ENCODE results near the gene ZNF3. TPM values are rescaled to one million over a fixed set of nuclear protein-coding genes. Genes with fewer than 3 reads are reported as not detected.

The ZNF3 gene
- total RNA-seq, 2 donors from 2014 or later = 16.9 to 46.5 TPM

DNA sequence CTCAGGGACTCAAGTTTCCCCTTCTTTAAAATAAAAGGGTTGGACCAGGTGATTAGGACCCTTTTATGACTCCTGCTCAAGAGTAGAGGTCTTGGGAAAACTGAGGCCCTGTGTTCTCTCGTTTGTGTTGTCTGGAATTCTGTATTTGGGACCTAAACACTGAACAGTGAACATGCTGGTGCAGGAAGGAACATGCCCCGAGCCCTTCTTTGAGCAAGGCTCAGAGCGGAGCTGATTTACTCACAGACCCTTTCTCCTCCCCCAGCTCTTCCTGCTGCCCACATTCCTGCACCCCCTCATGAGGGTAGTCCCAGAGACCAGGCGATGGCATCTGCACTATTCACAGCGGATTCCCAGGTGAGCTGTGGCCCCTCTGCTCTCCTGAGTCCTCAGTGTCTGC is 51.9 kb downstream of the ZNF3 start:
- no peak for TF ChIP-seq POLR2A (IDR thresholded peaks at IDR 0.05)
- TF ChIP-seq, protein P1, sequence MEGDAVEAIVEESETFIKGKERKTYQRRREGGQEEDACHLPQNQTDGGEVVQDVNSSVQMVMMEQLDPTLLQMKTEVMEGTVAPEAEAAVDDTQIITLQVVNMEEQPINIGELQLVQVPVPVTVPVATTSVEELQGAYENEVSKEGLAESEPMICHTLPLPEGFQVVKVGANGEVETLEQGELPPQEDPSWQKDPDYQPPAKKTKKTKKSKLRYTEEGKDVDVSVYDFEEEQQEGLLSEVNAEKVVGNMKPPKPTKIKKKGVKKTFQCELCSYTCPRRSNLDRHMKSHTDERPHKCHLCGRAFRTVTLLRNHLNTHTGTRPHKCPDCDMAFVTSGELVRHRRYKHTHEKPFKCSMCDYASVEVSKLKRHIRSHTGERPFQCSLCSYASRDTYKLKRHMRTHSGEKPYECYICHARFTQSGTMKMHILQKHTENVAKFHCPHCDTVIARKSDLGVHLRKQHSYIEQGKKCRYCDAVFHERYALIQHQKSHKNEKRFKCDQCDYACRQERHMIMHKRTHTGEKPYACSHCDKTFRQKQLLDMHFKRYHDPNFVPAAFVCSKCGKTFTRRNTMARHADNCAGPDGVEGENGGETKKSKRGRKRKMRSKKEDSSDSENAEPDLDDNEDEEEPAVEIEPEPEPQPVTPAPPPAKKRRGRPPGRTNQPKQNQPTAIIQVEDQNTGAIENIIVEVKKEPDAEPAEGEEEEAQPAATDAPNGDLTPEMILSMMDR (IDR thresholded peaks at IDR 0.05) = no peak
- H3K36me3 ChIP-seq (replicated peaks in 1 of 2; ENCODE audit: insufficient read depth in 1 of 2, low read depth in 2 of 2) = peaks cover 12 to 46% of the 10 kb centered on the region in 2 donors
- WGBS, 2 donors = 80 to 85% methylated on average over 3 to 5 of the region's 5 CpGs

GRCh38 chr7:100027197-100027596 is 54.3 kb downstream of the ZNF3 start:
- intact Hi-C loops (cut with DNase I) = no loop called here

More for the DNA sequence above, 51.9 kb downstream of the ZNF3 start:
- Histone ChIP-seq H3K4me1 (no peaks in the 10 kb centered on the region), H3K27me3 (no peaks in the 10 kb centered on the region), H3K9me3 (no peaks in the 10 kb centered on the region), H3K27ac (no peak overlapping the region), H3K4me3 (no peak overlapping the region)
- DNase-seq (no peak), ATAC-seq (no peak)
- intact Hi-C loops (cut with DNase I) = no loop called here

GRCh38 chr7:100024020-100024619 is 57.4 kb downstream of the ZNF3 start:
- intact Hi-C loops (cut with DNase I) = no loop called here
- Histone ChIP-seq H3K27ac (peak overlapping the region in 3 of 4 donors; percentile 73 to 99 (median 81)), H3K9me3 (no peaks in the 10 kb centered on the region), H3K4me3 (no peak overlapping the region), H3K27me3 (no peaks in the 10 kb centered on the region), H3K4me1 (peaks cover 51% of the 10 kb centered on the region), H3K36me3 (replicated peaks in 1 of 2; ENCODE audit: insufficient read depth in 1 of 2, low read depth in 2 of 2) (peaks cover 4 to 26% of the 10 kb centered on the region in 2 donors)
- ATAC-seq (no peak), DNase-seq (peak in 1 of 4 donors; percentile 39)
- TF ChIP-seq, protein P1 (IDR thresholded peaks at IDR 0.05) = no peak
- TF ChIP-seq POLR2A (IDR thresholded peaks at IDR 0.05) = no peak
- WGBS, 2 donors = 40 to 42% methylated on average over 12 of the region's 12 CpGs

More at GRCh38 chr7:100027197-100027596, 54.3 kb downstream of the ZNF3 start:
- no peak for DNase-seq
- H3K4me3 ChIP-seq = no peak overlapping the region
- H3K27ac ChIP-seq = no peak overlapping the region
- no peaks in the 10 kb centered on the region for H3K9me3 ChIP-seq
- TF ChIP-seq, protein P1 (IDR thresholded peaks at IDR 0.05) = no peak
- TF ChIP-seq POLR2A (IDR thresholded peaks at IDR 0.05) = no peak
- no peaks in the 10 kb centered on the region for H3K27me3 ChIP-seq
- 86% methylated on average over 11 of the region's 11 CpGs for whole genome bisulfite sequencing, 2 donors
- ATAC-seq = no peak
- H3K4me1 ChIP-seq = peaks cover 23% of the 10 kb centered on the region
- H3K36me3 ChIP-seq (replicated peaks in 1 of 2; ENCODE audit: insufficient read depth in 1 of 2, low read depth in 2 of 2) = peaks cover 4 to 39% of the 10 kb centered on the region in 2 donors

GRCh38 chr7:100023526-100023925 is 58.0 kb downstream of the ZNF3 start:
- no peak overlapping the region for H3K4me3 ChIP-seq
- peak overlapping the region; percentile 32 to 99 (median 77) for H3K27ac ChIP-seq
- no peaks in the 10 kb centered on the region for H3K27me3 ChIP-seq
- H3K9me3 ChIP-seq = no peaks in the 10 kb centered on the region
- ATAC-seq = no peak
- no peak for DNase-seq
- TF ChIP-seq POLR2A (IDR thresholded peaks at IDR 0.05) = no peak
- TF ChIP-seq, protein P1 (IDR thresholded peaks at IDR 0.05) = no peak
- peaks cover 4 to 26% of the 10 kb centered on the region in 2 donors for H3K36me3 ChIP-seq (replicated peaks in 1 of 2; ENCODE audit: insufficient read depth in 1 of 2, low read depth in 2 of 2)
- intact Hi-C loops (cut with DNase I) = no loop called here
- H3K4me1 ChIP-seq = peaks cover 57% of the 10 kb centered on the region
- WGBS, 2 donors = 65 to 82% methylated on average over 12 of the region's 12 CpGs

DNA sequence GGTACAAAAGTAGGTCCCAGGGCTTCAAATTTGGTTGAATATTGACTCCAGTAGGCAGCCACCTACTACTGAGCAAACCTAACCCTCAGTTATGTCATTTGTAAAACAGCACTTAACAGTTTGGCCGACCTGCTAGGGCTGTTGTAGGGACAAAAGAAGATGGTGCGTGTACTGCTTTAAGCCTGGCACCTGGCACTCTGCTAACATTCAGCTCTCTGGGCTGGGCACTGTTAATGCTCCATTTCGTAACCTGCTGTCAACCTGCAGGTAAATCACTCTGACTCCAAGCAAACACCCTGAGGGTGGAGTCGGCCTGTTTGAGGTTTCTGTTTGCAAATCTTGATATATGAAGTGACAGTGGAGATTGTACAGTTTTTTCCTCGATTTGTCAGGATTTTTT is 58.9 kb downstream of the ZNF3 start:
- TF ChIP-seq, protein P1 (IDR thresholded peaks at IDR 0.05) = peak in 1 of 7 experiments; percentile 11
- TF ChIP-seq POLR2A (IDR thresholded peaks at IDR 0.05) = peak in 1 of 3 donors; percentile 29
- Histone ChIP-seq H3K36me3 (replicated peaks in 1 of 2; ENCODE audit: insufficient read depth in 1 of 2, low read depth in 2 of 2) (peaks cover 4 to 24% of the 10 kb centered on the region in 2 donors), H3K27ac (peak overlapping the region; percentile 73 to 99 (median 78)), H3K4me3 (no peak overlapping the region), H3K9me3 (no peaks in the 10 kb centered on the region), H3K27me3 (no peaks in the 10 kb centered on the region), H3K4me1 (peaks cover 66% of the 10 kb centered on the region)
- intact Hi-C loops (cut with DNase I) = no loop called here
- DNase-seq = peak; percentile 84 to 94 (median 88)
- WGBS, 2 donors = 11 to 12% methylated on average over 4 to 5 of the region's 5 CpGs
- peak; percentile 97 for ATAC-seq

Data from body of pancreas (tissue), 4 donors.